ENCODE measurements around the gene HADH. TPM values are rescaled to one million over a fixed set of nuclear protein-coding genes. Genes with fewer than 3 reads are reported as not detected.

HADH gene
- total RNA-seq, 1 experiment from 2014 or later, result 10.8 TPM

- Histone ChIP-seq H3K4me2 (ENCODE audit: low read length) (peak overlapping the region; percentile 98), H3K9me2 (replicated peaks; ENCODE audit: low read length) (no peaks in the 10 kb centered on the region), H3K4me1 (ENCODE audit: insufficient read depth, low read length) (peaks cover 20% of the 10 kb centered on the region), H3K9me3 (ENCODE audit: low read length) (no peaks in the 10 kb centered on the region), H4K20me1 (ENCODE audit: low read length) (peaks cover 13% of the 10 kb centered on the region; the same call in 1 of the 2 replicates), H3K27me3 (ENCODE audit: low read length) (no peaks in the 10 kb centered on the region), H3F3A (ENCODE audit: low read length, unreplicated experiment) (no peaks in the 10 kb centered on the region), H3K27ac (ENCODE audit: low read length) (no peak overlapping the region), H3K9ac (ENCODE audit: low read length) (no peak overlapping the region), H3K36me3 (ENCODE audit: low read depth, low read length) (peaks cover 6% of the 10 kb centered on the region; the same call in 1 of the 2 replicates), H3K4me3 (ENCODE audit: low read length) (peak overlapping the region; percentile 98; the same call in 1 of the 2 replicates), H2AFZ (ENCODE audit: low read length) (no peak overlapping the region), H3K79me2 (ENCODE audit: low read length) (peaks cover 68% of the 10 kb centered on the region)
- ATAC-seq, result no peak
- ChIA-PET POLR2A (ENCODE audit: unreplicated experiment) (interaction anchor here (0.6 kb wide), 1 partner anchor 68 kb away, joined by 4 read pairs; no protein-coding TSS in a partner anchor), CTCF (no interaction called here)
- intact Hi-C loops (cut with micrococcal nuclease), result no loop called here
- no peak for DNase-seq
- TF ChIP-seq CTCF (conservative IDR thresholded peaks at IDR 0.05; ENCODE audit: low read depth, low read length), result no peak
- TF ChIP-seq EZH2phosphoT487 (IDR thresholded peaks at IDR 0.05; ENCODE audit: borderline replicate concordance, low read length), result no peak
- TF ChIP-seq EZH2 (IDR thresholded peaks at IDR 0.05; ENCODE audit: low read length, unreplicated experiment), result no peak
- BruUV-seq (replicated peaks), result no TSS peak
These were observed 2.4 kb downstream of the HADH start for GRCh38 chr4:107991945-107992630.

GRCh38 chr4:107993969-107994368 is 4.3 kb downstream of the HADH start:
- Histone ChIP-seq H3K4me1 (ENCODE audit: insufficient read depth, low read length) (peaks cover 18% of the 10 kb centered on the region), H3K4me3 (ENCODE audit: low read length) (no peak overlapping the region), H3K4me2 (ENCODE audit: low read length) (no peak overlapping the region), H3K9ac (ENCODE audit: low read length) (no peak overlapping the region), H3K27ac (ENCODE audit: low read length) (no peak overlapping the region), H3K9me3 (ENCODE audit: low read length) (no peaks in the 10 kb centered on the region), H3K79me2 (ENCODE audit: low read length) (peaks cover 77% of the 10 kb centered on the region), H3K36me3 (ENCODE audit: low read depth, low read length) (peaks cover 6% of the 10 kb centered on the region; the same call in 1 of the 2 replicates), H2AFZ (ENCODE audit: low read length) (no peak overlapping the region), H3F3A (ENCODE audit: low read length, unreplicated experiment) (no peaks in the 10 kb centered on the region), H3K9me2 (replicated peaks; ENCODE audit: low read length) (no peaks in the 10 kb centered on the region), H3K27me3 (ENCODE audit: low read length) (no peaks in the 10 kb centered on the region), H4K20me1 (ENCODE audit: low read length) (peaks cover 13% of the 10 kb centered on the region; the same call in 1 of the 2 replicates)
- CTCF ChIA-PET, result no interaction called here
- BruUV-seq (replicated peaks), result no TSS peak
- POLR2A ChIA-PET (ENCODE audit: unreplicated experiment), result no interaction called here
- intact Hi-C loops (cut with micrococcal nuclease), result no loop called here
- TF ChIP-seq EZH2 (IDR thresholded peaks at IDR 0.05; ENCODE audit: low read length, unreplicated experiment), result no peak
- TF ChIP-seq EZH2phosphoT487 (IDR thresholded peaks at IDR 0.05; ENCODE audit: borderline replicate concordance, low read length), result no peak
- TF ChIP-seq CTCF (conservative IDR thresholded peaks at IDR 0.05; ENCODE audit: low read depth, low read length), result no peak
- DNase-seq (no peak), ATAC-seq (no peak)

GRCh38 chr4:107994894-107995293 is 5.2 kb downstream of the HADH start:
- H4K20me1 ChIP-seq (ENCODE audit: low read length), result peaks cover 13% of the 10 kb centered on the region; the same call in 1 of the 2 replicates
- H3K4me2 ChIP-seq (ENCODE audit: low read length), result no peak overlapping the region
- no peak overlapping the region for H3K27ac ChIP-seq (ENCODE audit: low read length)
- H2AFZ ChIP-seq (ENCODE audit: low read length), result no peak overlapping the region
- CTCF ChIA-PET, result no interaction called here
- H3K9me2 ChIP-seq (replicated peaks; ENCODE audit: low read length), result no peaks in the 10 kb centered on the region
- intact Hi-C loops (cut with micrococcal nuclease), result no loop called here
- no peak overlapping the region for H3K4me3 ChIP-seq (ENCODE audit: low read length)
- peaks cover 6% of the 10 kb centered on the region; the same call in 1 of the 2 replicates for H3K36me3 ChIP-seq (ENCODE audit: low read depth, low read length)
- no TSS peak for BruUV-seq (replicated peaks)
- H3K79me2 ChIP-seq (ENCODE audit: low read length), result peaks cover 74% of the 10 kb centered on the region
- ATAC-seq (no peak), DNase-seq (no peak)
- no peaks in the 10 kb centered on the region for H3F3A ChIP-seq (ENCODE audit: low read length, unreplicated experiment)
- no peak overlapping the region for H3K9ac ChIP-seq (ENCODE audit: low read length)
- no peaks in the 10 kb centered on the region for H3K27me3 ChIP-seq (ENCODE audit: low read length)
- H3K4me1 ChIP-seq (ENCODE audit: insufficient read depth, low read length), result peaks cover 15% of the 10 kb centered on the region
- no peak for TF ChIP-seq EZH2phosphoT487 (IDR thresholded peaks at IDR 0.05; ENCODE audit: borderline replicate concordance, low read length)
- no peak for TF ChIP-seq CTCF (conservative IDR thresholded peaks at IDR 0.05; ENCODE audit: low read depth, low read length)
- TF ChIP-seq EZH2 (IDR thresholded peaks at IDR 0.05; ENCODE audit: low read length, unreplicated experiment), result no peak
- no peaks in the 10 kb centered on the region for H3K9me3 ChIP-seq (ENCODE audit: low read length)
- POLR2A ChIA-PET (ENCODE audit: unreplicated experiment), result no interaction called here
